Activated gamma-delta T cell treated with anti-CD3 and anti-CD28 coated beads, Interleukin-2, amount 50 U/mL, for 16 hours (primary cell): Measurements from ENCODE around the gene DYNLL1.
A peak's percentile ranks its signal among the peaks of the same experiment; 100 is the strongest.
"Not testable (repeated sequence)": the region's sequence is repeated elsewhere in the genome, so short reads cannot be mapped to it uniquely, and the experiment has no call there.

Source experiments
- DNase-seq: peaks from one replicate; pipeline ENCODE4 v3.0.0-alpha.2; 2020; ENCODE audit warnings: low read depth

The DYNLL1 gene

GRCh38 chr12:120515496-120515895 is 19.6 kb downstream of the DYNLL1 start:
- DNase-seq: no peak

- not testable (repeated sequence) for DNase-seq
Observed at GRCh38 chr12:120519324-120519723, 23.4 kb downstream of the DYNLL1 start.

DNA sequence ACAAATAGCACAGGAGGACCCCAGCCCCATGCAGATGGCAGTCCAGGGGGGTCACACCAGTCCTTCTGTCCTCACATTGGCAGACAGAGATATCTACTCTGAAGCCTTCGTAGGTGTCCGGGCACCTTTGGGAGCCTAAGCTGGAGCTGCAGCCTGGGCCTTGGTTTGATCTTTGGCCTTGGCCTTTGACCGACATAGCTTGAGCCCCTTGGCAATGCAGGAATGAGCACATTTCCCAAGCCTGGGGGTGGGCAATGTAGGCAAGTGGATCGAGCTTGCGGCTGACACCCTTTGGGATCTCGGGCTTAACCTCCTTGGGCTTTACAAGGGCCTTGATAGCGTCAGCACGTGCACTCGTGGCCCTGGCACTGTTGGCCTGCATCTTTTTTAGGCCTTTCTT is 26.7 kb downstream of the DYNLL1 start:
- no peak for DNase-seq

DNA sequence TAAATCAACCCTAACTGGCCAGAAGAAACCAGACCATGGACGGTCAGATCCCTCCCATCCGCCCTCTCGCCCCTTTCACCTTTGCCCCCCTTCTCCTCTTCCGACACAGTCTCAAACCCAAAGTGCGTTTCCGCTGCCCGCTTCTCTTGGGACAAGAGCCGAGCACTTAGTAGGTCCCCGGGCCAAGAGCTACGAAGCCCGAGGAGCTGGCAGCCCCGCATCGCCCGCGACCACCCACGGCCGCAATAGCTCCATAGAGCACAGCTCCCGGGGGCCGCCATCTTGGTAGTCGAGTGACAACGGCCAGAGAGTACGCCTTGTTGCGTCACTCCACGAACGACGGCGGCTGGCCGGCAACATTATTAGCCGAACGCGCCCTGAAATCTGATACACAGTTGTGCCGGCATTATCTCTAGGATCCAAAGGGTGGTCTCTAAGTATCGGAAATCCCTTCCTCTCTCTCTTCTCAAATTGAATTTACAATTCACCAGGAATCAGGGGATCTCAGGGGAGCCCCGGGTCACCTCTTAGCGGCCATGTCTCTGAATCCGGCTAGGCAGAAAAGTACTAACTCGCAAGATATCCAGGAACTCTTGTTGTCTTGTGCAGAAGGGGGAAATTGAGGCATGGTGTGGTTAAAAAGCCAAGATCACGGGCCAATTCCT is 33.1 kb downstream of the DYNLL1 start, which contains the start of gene COQ5:
Gene COQ5 (minus strand): TSS at position 298 of the 665 bp plus-strand sequence. CDS start 17 bp downstream, at position 281.
- DNase-seq: peak; percentile 73

- DNase-seq: no peak
Observed at GRCh38 chr12:120529641-120530417, 33.9 kb downstream of the DYNLL1 start.

- not testable (repeated sequence) for DNase-seq
Observed at GRCh38 chr12:120530418-120530761, 34.5 kb downstream of the DYNLL1 start.

DNA sequence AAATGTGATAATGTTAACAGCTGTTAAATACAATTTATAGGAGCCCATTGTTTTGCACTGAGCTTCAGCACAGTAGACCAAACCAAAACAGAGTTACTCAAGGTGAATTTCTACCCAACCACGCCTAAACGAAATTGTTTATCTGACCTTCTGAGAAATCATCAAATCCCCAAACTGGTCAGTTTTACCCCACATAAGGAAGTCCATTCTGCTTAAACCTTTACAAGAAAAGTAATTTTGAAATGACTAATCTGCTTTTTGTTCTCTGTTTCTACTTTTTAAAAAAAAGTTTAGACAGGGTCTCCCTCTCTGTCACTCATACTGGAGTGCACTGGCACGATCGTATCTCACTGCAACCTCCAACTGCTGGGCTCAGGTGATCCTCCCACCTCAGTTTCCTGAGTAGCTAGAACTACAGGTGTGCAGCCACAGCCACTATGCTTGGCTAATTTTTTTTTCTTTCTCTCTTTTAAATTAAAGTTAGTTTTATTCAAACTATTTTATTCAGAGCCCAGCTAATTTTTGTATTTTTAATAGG is 36.9 kb downstream of the DYNLL1 start:
- no peak for DNase-seq

GRCh38 chr12:120534203-120534702 is 38.3 kb downstream of the DYNLL1 start, which contains the start of gene RNF10:
Gene RNF10 (plus strand): TSS chr12:120534356. CDS start chr12:120534812, 456 bp downstream.
- peak; percentile 60 for DNase-seq

DNA sequence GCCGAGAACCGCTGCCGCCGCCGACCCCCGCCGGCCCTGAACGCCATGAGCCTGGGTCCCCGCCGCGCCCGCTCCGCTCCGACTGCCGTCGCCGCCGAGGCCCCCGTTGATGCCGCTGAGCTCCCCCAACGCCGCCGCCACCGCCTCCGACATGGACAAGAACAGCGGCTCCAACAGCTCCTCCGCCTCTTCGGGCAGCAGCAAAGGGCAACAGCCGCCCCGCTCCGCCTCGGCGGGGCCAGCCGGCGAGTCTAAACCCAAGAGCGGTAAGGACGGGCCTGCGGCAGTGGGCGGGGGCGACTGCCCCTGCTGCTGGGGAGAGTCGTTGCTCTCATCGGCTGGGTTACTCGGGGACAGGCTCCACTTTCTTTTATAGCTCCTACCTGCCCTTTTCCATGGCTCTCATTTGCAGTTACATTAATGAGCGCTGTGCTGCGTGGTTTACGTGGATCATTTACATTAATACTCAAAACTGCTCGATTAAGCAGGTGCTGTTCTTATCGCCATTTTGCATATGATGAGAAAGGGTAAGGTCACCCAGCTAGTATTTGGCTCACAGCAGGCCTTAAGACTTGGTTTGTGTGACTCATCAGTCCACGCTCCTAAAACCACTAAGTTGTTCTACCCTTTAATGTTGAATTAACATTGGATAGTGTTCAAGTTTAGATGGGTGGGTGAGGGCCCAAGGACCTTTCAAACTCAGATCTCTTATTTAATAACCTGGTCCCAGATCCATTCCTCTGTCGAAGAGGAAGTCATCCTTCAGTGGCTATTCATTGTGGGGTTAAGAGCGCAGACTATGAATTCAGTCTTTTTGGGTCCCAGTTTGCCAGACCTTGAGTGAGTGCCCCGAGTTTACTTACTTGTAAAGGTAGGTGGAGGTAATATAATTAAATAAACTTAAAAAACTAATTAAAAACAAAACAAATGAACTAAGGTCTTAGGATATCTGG is 39.1 kb downstream of the DYNLL1 start:
- DNase-seq: peak; percentile 21

DNA sequence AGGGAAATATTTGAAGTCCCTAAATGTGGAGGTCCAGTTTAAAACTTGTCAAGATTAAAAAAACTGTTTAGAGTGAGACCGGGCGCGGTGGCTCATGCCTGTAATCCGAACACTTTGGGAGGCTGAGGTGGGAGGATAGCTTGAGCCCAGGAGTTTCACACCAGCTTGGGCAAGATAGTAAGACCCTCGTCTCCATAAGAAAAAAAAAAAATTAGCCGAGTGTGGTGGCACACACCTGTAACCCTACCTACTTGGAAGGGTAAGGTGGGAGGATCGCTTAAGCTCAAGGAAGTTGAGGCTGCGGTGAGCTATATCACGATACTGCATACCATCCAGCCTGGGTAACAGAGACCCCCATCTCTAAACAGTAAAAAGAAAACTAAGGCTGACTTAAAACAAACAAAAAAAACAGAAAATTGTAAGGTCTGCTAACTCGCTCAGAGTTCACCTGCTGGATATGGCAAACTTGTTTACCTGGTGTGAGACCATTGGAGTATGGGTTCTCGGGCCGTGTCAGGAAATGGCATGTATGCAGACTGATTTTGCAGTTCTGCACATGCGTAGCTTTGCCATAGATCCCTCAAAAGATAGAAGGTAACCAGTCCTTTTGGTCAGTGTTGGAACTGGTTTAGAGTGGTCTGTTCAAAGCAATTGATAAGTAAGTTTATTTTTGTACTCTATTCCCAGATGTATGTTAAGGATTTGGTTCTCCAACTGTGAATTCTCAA is 40.3 kb downstream of the DYNLL1 start:
- no peak for DNase-seq

DNA sequence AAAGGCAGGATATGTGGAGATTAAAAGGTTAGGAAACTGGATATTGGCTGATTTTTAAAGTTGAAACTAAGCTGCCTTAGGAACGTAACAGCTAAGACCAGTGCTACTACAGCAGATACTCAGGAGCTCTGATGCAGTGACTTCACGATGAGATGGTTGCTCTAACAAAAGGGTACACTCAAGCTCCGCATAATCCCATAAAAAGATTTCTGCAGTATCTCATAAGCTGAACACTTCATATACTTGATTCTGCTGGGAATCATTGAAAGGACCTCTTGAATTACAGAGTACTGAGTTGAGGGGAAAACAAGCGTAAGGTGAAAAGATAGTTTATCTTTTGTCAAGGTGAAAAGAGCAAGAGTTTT is 41.9 kb downstream of the DYNLL1 start:
- DNase-seq: no peak

DNA sequence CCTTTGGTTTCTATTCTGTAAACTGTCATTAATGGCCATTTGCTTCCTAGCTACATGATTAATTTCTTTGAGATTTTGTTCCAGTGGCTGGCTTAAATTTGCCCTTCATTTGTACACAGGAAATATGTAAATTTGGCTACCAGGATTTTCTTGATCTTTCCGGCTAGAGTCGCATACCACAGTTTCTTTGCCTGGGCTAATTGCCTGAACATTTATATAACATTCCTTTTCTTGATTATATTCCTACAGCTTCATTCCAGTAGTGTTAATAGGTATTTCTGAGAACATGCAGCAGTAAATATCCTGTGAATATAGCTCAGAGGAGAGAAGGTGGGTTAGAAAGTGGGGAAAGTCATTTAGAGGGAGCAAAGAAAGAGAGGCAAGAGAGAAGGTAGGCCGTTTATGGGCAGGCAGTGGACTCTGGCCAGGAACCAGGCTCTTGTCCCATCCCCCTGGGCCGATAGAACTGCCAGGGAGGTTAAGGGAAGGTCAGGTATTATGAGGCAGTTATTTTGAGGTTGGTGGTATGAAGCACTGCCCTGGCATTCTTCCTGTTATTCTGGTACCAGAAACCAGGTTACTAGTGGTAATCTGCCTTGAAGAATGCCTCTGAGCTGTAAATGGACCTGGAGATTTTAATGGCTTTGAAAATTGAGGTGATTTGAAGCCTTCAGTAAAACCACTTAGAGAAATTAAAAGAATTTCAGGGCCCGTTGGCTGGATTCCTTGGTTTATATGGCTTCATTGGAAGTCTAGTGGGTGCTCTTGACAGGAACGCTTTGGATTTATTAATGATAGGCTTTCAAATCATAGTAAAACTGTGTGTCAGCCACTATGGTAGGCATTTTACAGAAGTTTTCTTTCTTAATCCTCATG is 42.6 kb downstream of the DYNLL1 start:
- DNase-seq: no peak

DNA sequence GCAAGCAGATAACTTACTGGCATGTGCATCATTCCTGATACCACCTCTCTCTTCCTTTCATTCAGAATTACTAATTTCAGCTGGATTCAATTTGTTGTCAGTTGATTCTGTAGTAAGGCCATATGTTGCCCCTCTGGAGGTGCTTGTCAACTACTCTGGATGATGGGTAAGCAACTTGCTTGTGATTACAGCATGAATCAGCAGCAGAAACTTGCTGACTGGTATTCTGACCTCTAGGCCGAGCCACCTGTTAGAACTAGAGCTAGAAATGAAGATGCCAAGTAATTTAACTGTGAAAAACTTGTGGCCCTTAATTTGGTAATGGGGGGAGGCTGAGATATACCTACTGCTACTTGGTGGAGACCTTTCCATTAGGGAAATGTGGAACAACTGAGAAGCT is 43.4 kb downstream of the DYNLL1 start:
- no peak for DNase-seq

DNA sequence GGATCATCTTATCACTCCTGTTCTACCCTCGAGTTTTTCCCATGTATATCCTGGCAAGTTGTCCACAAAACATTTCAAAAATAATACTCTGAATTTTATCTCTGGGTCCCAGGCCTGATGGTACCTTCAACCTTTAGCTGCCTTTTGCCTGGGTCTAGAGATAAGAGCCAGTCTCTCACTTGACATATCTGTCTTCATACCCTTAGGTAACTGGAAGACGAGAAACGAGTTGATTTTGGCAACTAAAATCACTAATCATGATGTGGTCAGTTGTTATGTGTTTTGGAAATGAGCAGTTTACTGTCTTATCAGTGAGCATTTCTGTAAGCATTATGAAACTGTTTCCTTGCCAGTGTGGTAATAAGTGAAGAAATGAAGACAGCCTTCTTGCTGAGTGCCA is 44.5 kb downstream of the DYNLL1 start:
- DNase-seq: no peak

GRCh38 chr12:120542166-120542565 is 46.3 kb downstream of the DYNLL1 start:
- DNase-seq: no peak

DNA sequence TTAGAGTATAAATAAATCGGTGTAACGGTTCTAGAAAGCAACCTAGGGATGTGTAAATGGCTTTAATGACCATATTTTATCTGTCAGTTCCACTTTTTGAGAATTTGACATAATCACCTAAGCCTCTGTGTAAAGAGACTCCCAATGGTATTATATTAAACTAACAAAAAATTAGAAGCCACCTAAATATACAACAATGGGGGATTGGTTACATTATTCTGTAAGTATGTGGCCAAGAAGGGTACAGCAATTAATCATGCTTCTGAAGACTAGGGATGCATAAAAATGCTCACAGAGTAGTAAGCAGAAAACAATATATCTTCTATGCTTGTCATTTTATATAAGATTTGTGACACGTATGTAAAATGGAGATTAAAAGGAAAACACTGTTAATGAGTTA is 48.8 kb downstream of the DYNLL1 start:
- no peak for DNase-seq

GRCh38 chr12:120546050-120546386 is 50.1 kb downstream of the DYNLL1 start:
- DNase-seq: no peak
